HG02759 (cell line): ENCODE results near the gene RCBTB1.
"Not testable (repeated sequence)": the region's sequence is repeated elsewhere in the genome, so short reads cannot be mapped to it uniquely, and the experiment has no call there.

ENCODE experiments used
- ATAC-seq: cut with Tn5 transposase; IDR thresholded peaks from one replicate; pipeline ENCODE4 v1.9.1; 2021; ENCODE audit warnings: mild to moderate bottlenecking, moderate library complexity; ENCODE audit not compliant: unreplicated experiment

RCBTB1 gene

DNA sequence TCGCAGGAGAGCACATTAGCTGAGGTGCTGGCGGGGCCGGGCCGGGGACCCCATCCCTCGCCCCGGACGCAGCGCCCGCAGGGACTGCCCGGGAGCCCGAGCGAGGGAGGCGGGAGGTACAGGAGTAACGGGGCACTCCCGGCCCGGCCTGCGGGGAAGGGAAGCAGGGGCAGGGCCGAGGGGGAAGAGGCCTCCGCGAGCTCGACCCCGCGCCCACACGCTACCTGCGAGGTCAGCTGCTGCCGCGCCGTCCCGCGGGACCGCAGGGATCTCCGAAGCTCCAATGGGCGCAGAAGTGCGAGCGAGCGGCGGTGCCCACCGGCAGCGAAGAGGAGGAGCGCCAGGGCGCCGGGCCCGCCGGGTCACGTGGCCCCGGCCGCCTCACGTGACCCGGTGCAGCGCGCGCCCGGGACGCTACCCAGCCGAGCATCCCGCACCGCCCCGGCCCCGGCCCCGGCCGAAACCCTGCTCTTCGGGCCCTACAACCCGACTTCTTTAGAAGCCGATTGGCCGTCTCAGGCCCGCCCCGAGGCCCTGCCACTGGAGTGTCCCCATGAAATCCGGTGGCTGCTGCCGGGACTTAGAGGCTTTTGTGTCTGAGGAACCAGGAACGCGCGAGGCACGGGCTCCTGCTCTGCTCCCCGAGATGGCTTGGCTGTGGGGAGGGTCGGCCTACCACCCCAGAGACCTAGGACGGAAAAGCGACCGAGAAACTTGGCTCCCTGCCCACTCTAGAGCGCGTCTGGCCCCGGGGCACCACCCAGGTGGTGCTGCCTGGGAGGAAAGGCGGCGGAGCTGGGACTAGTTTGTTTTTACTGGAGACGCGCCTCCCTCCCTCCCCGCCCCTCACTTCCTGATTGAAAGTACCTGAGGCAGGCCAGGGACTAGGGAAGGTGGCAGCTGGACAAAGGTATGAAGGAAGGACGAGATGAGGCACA, at the start of gene RCBTB1:
Gene RCBTB1, minus strand, starts transcription at position 339 of the 938 bp plus-strand sequence. CDS start 18,279 bp downstream, outside the sequence.
- ATAC-seq = peak; percentile 95

DNA sequence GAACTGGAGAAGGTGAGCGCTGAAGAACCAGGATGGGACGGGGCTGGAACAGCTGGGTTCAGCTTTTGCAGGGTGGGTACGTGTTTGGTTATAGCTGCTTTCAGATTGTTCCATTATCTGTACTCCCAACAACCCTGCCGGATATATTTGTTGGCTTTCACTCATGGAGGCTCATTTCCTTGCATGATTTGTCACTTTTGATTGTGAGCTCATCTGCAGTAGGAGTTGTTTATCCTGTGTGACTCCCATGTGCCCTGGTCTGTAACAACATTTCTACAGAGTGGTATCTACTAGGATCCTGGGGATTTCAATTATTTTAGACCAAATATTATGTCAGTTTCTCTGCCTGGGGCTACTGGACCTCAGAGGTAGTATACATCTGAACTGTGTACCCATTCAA, 48.4 kb upstream of the RCBTB1 start:
- no peak for ATAC-seq

DNA sequence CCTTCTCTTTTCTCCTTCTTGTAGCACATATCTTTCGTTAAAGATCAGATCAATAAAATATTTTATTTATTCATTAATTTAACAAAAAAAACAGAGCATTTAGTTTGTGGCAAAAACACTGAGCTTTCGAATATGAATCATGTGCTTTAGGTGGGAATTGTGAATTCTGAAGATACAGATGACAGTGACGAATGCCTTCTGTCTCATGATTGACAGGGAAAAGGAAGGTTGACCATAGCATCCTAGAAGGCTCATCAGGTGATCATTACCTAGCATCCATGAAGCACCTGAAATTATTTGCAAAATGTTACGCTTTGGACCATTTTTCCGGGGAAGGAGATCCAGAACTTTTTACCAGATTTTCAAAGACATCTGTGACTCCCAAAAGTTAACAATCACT, 46.8 kb upstream of the RCBTB1 start:
- ATAC-seq = no peak

DNA sequence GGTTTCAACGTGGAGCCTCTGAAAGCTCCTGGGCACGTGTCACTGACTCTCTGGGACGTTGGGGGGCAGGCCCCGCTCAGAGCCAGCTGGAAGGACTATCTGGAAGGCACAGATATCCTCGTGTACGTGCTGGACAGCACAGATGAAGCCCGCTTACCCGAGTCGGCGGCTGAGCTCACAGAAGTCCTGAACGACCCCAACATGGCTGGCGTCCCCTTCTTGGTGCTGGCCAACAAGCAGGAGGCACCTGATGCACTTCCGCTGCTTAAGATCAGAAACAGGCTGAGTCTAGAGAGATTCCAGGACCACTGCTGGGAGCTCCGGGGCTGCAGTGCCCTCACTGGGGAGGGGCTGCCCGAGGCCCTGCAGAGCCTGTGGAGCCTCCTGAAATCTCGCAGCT, 45.2 kb upstream of the RCBTB1 start:
- ATAC-seq = no peak

DNA sequence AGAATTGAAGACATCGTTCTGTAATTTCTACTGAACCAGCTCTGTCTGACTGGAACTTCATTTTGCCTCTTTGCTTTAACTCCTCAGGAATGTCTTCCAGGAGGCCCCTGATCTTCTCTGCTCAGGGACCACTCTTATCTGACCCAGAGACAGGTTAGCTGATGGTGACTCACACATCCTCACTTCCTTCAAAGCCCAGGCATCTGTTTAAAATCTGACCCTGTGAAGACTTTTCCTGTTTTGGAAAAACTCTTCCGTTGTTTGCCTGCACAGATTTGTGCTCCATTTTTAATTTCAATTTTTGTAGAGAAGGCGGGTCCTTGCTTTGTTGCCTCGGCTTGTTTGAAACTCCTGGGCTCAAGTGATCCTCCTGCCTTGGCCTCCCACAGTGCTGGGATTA, 44.6 kb upstream of the RCBTB1 start:
- no peak for ATAC-seq

DNA sequence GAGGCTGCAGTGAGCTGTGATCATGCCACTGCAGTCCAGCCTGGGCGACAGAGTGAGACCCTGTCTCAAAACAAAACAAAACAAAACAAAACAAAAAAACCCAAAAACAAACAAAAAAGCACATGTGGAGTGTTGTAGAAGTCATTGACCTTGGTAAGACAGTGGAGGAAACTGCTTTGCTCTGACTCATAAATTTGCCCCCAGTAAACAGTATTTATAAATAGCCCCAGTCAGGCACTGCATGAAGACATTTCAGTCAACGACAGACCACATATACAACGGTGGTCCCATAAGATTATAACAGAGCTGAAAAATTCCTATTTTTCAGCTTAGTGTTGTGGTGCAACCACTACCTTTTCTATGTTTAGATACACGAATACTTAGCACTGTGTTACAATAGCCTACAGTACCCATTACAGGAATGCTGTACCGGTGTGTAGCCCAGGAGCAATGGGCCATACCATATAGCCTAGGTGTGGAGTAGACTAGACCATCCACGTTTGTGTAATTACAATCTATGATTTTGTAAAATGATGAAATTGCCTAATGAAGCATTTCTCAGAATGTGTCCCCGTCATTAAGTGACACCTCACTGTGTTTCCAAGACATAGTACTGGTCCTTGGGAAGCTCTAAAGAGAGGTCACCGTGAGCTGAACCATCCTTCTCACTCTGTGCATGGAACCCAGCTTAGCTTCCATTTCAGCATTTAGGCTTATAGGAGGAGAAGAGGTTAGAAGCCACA, 44.0 kb upstream of the RCBTB1 start:
- no peak for ATAC-seq

DNA sequence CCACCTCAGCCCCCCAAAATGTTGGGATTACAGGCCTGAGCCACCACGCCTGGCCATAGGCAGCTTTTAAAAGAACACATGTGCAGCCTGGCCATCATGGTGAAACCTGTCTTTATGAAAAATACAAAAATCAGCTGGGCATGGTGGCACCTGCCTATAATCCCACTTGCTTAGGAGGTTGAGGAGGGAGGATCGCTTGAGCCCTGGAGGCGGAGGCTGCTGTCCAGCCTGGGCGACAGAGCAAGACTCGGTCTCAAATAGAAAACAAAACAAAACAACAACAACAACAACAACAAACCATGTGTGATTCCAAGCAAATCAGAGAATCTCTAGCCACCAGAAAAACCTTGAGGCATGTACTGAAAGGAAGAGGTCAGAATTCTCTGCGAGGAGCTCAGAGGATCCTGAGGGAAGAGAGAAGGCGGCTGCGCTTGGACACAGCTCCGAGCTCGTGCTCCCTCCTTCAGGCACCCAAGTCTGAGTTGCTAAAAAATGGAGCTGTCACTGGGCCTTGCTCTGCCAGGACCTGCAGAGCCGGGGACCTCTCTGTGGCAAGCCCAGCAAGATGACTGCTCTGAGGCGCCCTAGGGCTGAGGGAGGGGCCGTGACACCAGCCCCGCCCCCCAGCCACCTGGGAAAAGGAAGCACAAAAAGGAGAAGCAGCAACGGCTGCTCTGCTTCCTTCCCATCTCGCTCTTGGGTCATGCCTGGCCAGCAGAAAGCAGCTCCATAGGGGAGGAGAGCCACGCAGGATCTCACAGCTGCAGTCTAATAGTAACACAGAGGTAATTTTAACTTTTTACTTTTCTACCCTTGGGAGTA, 42.7 kb upstream of the RCBTB1 start, which contains the start of gene ARL11:
Gene ARL11, plus strand, starts transcription at position 677 of the 822 bp plus-strand sequence. CDS start 1,941 bp downstream, outside the sequence.
- ATAC-seq = peak; percentile 97

DNA sequence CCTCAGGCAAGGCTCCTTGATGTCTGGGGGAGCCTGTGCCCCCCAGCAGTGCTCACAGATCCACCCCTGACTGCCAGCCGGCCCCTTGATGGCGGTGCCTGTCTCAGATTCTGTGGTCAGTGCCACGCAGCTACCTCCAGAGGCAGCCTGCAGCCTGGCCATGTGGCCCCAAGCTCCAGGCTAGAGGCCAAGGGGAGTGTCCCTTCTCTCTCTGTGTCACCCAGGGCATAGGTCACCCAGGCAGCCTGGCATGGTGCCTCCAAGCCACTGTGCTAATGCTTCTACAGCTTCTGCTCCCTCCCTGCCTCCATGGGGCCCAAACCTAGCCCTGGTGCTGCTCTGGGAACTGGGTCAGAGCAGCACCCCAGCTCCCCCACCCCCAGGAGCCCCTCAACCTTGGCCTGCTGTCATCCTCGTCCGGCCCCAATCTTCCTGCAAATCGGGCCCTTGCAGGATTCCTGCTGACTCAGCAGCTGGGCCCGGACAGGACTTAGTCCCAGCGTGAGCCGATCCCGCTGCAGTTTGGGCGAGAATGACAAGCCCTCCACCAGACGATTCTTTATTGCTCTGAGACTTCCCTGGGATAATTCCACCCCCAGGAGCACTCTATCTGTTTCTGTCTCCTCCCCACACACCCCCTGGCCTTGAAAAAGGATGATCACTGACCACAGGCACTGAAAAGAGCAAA, 40.2 kb upstream of the RCBTB1 start:
- no peak for ATAC-seq

DNA sequence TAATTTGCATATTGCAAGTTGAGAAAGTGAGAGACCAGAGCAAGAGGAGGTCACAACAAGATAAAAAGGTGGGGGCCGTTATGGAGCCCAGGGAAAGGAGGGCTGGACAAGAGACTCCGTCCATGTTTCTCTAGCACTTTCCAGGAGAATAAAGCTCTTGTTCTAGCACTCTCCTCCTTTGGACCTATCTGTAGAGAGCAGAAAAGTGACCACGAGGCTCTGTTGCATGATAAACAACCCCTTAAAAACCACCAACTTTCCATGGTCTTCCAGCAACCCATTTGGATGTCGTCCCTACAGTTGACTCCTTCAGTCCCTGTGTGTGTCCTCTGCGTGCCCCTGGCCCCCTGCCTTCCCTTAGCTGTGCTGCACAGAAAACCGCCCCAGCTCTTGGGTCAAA, 38.9 kb upstream of the RCBTB1 start:
- no peak for ATAC-seq

DNA sequence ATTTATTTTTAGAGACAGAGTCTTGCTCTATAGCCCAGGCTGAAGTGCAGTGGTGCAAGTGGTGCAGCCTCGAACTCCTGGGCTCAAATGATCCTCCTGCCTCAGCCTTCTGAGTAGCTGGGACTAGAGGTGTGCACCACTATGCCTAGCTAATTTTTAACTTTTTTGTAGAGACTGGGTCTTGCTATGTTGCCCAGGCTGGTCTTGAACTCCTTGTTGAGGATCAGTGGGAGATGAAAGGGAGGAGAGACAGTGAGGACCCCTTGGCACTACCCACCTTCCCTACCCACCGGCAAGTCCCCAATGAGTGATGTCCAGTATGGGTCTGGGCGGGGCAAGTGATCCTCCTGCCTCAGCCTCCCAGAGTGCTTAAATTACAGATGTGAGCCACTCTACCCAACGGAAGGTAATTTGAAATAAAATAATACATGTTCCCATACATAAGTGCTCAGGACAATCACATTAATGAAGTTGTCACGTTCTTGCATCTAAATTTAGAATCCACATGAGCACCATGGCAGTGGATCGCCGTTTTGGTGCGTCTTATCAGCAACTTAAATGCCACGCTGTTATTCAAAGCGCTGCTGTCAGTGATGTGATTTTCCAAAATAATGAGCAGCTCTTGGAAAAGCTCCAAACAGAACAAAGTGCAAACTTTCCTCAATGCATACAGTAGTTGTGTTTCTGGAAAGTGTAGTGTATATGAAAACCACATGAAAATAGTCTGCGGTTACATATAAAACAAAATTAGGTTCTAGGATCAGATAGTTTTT, 37.0 kb upstream of the RCBTB1 start:
- no peak for ATAC-seq

DNA sequence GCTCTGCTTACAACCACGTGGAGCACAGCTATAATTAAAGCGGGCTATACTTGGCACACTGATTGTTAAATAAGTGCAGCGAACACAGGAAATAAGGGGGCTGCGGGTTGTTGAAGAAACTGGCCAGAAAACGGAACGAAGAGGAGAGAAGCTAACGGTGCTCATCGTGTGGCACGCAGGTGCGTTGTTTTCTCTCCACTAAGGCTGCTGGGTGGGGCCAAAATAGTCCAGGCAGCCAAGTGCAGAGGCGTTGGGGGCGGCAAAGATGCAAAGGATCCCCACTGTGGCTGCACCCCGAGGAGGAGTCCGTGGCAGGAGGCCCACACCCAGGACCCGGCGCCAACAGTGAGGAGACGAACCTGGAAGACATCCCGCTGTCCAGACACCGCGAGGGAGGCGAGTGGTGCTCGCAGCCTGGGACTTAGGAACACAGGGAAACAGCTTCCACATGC, 34.8 kb upstream of the RCBTB1 start:
- ATAC-seq = peak; percentile 93

DNA sequence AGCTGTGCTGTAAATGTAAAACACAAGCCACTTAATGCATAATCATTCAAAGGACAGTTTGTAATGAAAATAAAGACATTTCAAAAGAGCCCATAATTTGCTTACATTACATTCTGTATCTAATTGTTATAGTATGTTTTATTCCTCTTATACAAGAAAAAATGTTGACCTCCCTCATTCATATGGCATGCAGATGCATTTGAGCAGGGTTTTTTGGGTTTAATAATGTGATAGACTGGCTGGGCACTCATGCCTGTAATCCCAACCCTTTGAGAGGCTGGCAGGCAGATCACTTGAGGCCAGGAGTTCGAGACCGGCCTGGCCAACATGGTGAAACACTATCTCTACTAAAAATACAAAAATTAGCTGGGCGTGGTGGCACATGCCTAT, 31.3 kb upstream of the RCBTB1 start:
- ATAC-seq = no peak

DNA sequence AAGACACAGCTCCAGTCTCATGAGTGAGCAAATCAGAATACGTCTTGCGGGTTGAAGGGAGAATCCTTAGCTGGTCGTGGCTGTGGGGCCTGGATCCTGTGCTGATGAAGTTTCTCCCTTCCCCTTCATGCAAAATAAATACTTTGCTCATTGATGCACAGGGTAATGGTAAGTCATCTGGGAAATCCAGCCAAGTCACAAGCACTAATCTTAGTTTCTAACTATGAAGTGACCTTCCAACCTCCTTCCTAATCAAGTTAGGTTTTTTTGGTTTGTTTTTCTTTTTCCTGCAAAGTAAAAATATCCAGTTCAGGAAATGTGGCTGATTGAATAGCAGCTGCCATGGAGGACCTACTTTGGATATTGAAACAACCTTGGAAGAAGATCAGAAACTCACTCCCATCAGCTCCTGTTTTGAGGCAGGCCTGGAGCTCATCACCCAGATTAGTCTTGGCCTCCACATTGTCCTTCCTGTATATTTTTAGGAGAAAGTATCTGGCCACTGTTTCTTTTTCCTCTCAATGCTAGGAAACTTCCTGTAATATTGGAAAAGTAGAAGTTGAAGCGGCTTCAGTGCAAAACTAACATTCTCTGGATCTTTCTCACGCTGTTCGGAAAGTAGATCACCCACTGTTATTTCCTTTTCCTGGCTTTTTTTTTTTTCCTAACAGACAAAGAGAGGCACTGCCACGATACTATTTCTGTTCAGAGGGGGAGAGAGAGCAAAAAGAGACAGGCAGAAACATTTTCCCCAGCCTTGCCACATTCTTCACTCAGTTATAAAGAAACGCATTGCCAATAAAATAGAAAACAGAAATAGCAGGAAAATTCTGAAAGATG, 30.7 kb upstream of the RCBTB1 start:
- ATAC-seq = no peak

DNA sequence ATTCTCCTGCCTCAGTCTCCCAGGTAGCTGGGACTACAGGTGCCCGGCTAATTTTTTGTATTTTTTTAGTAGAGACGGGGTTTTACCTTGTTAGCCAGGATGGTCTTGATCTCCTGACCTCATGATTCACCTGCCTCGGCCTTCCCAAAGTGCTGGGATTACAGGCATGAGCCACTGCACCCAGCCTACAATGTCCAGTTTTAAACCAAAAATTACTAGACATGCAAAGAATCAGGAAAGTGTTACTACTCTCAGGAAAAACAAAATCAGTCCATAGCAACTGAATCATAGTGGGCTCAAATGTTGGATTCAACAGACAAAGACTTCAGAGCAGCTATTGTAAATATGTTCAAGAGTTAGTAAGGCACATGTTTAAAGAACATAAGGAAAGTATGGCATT, 26.7 kb upstream of the RCBTB1 start:
- not testable (repeated sequence) for ATAC-seq

DNA sequence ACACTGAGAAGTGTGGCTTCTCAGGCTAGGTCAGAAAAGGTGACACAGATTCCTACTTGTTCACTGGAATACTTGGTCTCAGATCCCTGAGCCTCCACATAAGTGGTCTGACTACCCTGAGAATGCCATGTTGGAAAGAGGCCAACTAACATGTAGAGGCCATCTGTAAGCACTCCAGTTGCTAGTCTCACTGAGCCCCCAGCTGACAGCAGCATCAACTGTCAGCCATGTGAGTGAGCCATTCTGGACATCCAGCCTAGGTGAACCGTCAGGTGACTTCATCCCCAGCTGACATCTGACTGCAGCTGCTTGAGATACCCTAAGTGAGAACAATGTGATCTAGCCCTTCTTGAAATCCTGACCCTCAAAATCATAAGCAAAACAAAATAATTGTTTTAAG, 24.8 kb upstream of the RCBTB1 start:
- ATAC-seq = no peak

DNA sequence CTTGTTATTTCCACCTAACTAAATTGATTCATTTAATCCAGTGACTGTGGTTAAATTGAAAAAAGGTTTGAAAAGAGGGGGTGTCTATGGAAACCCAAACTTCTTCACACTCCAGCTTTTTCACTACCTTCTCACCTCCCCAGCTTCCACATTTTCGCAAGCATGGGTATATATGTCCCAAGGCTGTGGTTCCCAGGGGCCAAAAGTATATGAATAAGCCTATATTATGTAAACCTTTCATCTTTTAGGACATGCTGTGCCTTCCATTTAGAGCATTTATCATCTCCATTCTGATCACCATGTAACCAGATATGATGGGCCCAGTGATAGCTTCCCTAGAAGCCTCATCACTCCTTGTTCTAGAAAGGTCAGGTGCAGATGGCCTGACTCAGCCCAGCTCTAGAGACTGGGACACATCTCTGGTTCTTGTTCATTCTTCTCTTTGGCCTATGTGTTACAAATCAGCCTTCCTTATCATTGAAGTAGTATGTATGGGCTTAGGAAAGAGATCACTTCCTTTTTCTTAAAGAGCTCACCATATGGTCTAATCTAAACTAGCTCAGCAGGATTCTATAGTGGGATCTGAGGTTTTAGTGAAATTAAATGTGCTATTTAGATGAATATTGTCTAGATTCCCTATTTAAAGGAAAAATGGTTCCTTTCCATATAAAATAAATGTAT, 23.4 kb upstream of the RCBTB1 start:
- no peak for ATAC-seq

DNA sequence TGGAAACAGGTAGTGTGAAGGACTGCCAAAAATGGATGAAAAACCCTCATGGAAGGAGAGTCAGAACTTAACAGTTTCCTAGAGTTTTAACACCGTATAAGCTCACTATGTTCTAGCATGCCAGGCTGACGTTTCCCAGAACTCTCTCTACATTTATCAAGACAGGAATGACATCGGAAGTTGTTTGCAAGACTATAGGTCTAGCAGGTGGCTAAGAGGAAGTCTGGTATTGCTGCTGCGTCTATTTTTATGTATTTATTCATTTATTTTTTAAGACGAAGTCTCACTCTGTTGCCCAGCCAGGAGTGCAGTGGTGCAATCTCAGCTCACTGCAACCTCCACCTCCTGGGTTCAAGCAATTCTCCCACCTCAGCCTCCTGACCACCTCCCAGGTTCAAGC, 22.4 kb upstream of the RCBTB1 start:
- ATAC-seq = no peak
